ENCODE data around the gene PRKAG2. TPM values are rescaled to one million over a fixed set of nuclear protein-coding genes. Genes with fewer than 3 reads are reported as not detected.

The PRKAG2 gene
- total and polyA plus RNA-seq, 2 experiments from 2014 or later, result 9.1 to 14.9 TPM

DNA sequence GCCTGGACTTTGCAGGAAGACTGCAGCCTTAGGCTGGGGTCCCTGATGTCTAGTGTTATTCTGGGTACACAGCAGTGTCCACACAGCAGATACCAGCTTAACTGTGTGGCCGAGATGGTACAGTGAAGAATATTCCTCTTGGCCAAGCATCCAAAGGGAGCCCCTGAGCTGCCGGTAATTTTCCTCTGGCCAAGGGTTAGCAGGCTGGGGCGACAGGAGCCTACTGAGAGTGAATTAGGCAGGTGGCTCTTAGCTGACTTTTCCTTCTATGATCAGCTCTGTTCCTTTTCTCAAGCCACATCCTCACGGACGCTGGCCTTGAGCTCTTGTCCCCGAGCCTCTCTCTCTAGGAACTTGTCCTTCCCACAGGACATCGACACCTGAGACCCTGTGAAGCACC lies 29.8 kb downstream of the PRKAG2 start:
- H3K27ac Mint-ChIP-seq, result no peak overlapping the region
- Histone ChIP-seq H2AFZ (no peak overlapping the region), H3F3A (replicated peaks; ENCODE audit: low read depth) (no peaks in the 10 kb centered on the region), H3K4me3 (no peak overlapping the region), H3K79me2 (replicated peaks; ENCODE audit: insufficient read depth) (no peaks in the 10 kb centered on the region), H3K27ac (ENCODE audit: low read depth) (no peak overlapping the region), H3K27me3 (ENCODE audit: insufficient read depth) (no peaks in the 10 kb centered on the region), H3K36me3 (ENCODE audit: insufficient read depth) (no peaks in the 10 kb centered on the region), H3K4me1 (ENCODE audit: insufficient read depth) (no peaks in the 10 kb centered on the region), H3K4me2 (no peak overlapping the region), H3K9me2 (ENCODE audit: insufficient read depth) (0 out of 2 replicates have a peak, but pooled peaks cover 2% of the 10 kb centered on the region), H4K20me1 (replicated peaks; ENCODE audit: insufficient read depth) (no peaks in the 10 kb centered on the region)
- no peaks in the 10 kb centered on the region for H3K36me3 Mint-ChIP-seq (ENCODE audit: low read depth)
- no peak overlapping the region for H3K4me3 Mint-ChIP-seq
- peaks cover 8% of the 10 kb centered on the region; the same call in 2 of the 3 replicates for H3K4me1 Mint-ChIP-seq
- ATAC-seq, result no peak
- no peaks in the 10 kb centered on the region; the same call in 2 of the 3 replicates for H3K9me3 Mint-ChIP-seq
- DNase-seq (ENCODE audit: low spot score), result no peak
- TF ChIP-seq, protein P1, sequence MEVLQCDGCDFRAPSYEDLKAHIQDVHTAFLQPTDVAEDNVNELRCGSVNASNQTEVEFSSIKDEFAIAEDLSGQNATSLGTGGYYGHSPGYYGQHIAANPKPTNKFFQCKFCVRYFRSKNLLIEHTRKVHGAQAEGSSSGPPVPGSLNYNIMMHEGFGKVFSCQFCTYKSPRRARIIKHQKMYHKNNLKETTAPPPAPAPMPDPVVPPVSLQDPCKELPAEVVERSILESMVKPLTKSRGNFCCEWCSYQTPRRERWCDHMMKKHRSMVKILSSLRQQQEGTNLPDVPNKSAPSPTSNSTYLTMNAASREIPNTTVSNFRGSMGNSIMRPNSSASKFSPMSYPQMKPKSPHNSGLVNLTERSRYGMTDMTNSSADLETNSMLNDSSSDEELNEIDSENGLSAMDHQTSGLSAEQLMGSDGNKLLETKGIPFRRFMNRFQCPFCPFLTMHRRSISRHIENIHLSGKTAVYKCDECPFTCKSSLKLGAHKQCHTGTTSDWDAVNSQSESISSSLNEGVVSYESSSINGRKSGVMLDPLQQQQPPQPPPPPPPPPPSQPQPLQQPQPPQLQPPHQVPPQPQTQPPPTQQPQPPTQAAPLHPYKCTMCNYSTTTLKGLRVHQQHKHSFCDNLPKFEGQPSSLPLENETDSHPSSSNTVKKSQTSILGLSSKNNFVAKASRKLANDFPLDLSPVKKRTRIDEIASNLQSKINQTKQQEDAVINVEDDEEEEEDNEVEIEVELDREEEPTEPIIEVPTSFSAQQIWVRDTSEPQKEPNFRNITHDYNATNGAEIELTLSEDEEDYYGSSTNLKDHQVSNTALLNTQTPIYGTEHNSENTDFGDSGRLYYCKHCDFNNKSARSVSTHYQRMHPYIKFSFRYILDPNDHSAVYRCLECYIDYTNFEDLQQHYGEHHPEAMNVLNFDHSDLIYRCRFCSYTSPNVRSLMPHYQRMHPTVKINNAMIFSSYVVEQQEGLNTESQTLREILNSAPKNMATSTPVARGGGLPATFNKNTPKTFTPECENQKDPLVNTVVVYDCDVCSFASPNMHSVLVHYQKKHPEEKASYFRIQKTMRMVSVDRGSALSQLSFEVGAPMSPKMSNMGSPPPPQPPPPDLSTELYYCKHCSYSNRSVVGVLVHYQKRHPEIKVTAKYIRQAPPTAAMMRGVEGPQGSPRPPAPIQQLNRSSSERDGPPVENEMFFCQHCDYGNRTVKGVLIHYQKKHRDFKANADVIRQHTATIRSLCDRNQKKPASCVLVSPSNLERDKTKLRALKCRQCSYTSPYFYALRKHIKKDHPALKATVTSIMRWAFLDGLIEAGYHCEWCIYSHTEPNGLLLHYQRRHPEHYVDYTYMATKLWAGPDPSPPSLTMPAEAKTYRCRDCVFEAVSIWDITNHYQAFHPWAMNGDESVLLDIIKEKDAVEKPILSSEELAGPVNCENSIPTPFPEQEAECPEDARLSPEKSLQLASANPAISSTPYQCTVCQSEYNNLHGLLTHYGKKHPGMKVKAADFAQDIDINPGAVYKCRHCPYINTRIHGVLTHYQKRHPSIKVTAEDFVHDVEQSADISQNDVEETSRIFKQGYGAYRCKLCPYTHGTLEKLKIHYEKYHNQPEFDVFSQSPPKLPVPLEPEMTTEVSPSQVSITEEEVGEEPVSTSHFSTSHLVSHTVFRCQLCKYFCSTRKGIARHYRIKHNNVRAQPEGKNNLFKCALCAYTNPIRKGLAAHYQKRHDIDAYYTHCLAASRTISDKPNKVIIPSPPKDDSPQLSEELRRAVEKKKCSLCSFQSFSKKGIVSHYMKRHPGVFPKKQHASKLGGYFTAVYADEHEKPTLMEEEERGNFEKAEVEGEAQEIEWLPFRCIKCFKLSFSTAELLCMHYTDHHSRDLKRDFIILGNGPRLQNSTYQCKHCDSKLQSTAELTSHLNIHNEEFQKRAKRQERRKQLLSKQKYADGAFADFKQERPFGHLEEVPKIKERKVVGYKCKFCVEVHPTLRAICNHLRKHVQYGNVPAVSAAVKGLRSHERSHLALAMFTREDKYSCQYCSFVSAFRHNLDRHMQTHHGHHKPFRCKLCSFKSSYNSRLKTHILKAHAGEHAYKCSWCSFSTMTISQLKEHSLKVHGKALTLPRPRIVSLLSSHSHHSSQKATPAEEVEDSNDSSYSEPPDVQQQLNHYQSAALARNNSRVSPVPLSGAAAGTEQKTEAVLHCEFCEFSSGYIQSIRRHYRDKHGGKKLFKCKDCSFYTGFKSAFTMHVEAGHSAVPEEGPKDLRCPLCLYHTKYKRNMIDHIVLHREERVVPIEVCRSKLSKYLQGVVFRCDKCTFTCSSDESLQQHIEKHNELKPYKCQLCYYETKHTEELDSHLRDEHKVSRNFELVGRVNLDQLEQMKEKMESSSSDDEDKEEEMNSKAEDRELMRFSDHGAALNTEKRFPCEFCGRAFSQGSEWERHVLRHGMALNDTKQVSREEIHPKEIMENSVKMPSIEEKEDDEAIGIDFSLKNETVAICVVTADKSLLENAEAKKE (CRISPR knock-in tag; IDR thresholded peaks at IDR 0.05), result no peak
- TF ChIP-seq ZNF114 (CRISPR knock-in tag; IDR thresholded peaks at IDR 0.05), result no peak
- no peak for TF ChIP-seq POLR2AphosphoS5 (IDR thresholded peaks at IDR 0.05; ENCODE audit: low read depth)
- TF ChIP-seq EZH2 (IDR thresholded peaks at IDR 0.05; ENCODE audit: low read depth, unreplicated experiment), result no peak
- no peak for TF ChIP-seq STAT1 (IDR thresholded peaks at IDR 0.05; ENCODE audit: unreplicated experiment)
- no peak for TF ChIP-seq JUNB (IDR thresholded peaks at IDR 0.05; ENCODE audit: unreplicated experiment)
- TF ChIP-seq ZNF331 (CRISPR knock-in tag; IDR thresholded peaks at IDR 0.05; ENCODE audit: low read depth), result no peak
- TF ChIP-seq NANOG (IDR thresholded peaks at IDR 0.05; ENCODE audit: borderline replicate concordance), result no peak
- no peak for TF ChIP-seq EZH2phosphoT487 (IDR thresholded peaks at IDR 0.05; ENCODE audit: unreplicated experiment)
- TF ChIP-seq, protein P2, sequence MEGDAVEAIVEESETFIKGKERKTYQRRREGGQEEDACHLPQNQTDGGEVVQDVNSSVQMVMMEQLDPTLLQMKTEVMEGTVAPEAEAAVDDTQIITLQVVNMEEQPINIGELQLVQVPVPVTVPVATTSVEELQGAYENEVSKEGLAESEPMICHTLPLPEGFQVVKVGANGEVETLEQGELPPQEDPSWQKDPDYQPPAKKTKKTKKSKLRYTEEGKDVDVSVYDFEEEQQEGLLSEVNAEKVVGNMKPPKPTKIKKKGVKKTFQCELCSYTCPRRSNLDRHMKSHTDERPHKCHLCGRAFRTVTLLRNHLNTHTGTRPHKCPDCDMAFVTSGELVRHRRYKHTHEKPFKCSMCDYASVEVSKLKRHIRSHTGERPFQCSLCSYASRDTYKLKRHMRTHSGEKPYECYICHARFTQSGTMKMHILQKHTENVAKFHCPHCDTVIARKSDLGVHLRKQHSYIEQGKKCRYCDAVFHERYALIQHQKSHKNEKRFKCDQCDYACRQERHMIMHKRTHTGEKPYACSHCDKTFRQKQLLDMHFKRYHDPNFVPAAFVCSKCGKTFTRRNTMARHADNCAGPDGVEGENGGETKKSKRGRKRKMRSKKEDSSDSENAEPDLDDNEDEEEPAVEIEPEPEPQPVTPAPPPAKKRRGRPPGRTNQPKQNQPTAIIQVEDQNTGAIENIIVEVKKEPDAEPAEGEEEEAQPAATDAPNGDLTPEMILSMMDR (conservative IDR thresholded peaks at IDR 0.05; ENCODE audit: low read depth in 2 of 2), result no peak
- TF ChIP-seq, protein P3, sequence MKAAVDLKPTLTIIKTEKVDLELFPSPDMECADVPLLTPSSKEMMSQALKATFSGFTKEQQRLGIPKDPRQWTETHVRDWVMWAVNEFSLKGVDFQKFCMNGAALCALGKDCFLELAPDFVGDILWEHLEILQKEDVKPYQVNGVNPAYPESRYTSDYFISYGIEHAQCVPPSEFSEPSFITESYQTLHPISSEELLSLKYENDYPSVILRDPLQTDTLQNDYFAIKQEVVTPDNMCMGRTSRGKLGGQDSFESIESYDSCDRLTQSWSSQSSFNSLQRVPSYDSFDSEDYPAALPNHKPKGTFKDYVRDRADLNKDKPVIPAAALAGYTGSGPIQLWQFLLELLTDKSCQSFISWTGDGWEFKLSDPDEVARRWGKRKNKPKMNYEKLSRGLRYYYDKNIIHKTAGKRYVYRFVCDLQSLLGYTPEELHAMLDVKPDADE (IDR thresholded peaks at IDR 0.05), result no peak
- TF ChIP-seq REST (IDR thresholded peaks at IDR 0.05; ENCODE audit: unreplicated experiment), result no peak
- TF ChIP-seq CREB1 (CRISPR knock-in tag; IDR thresholded peaks at IDR 0.05; ENCODE audit: low read depth), result no peak
- peaks cover 7% of the 10 kb centered on the region for H3K27me3 Mint-ChIP-seq (ENCODE audit: insufficient read depth, low read depth, poor library complexity)
